GM12878 (cell line): ENCODE data around the gene TSLP. TPM values are rescaled to one million over a fixed set of nuclear protein-coding genes. Genes with fewer than 3 reads are reported as not detected.

ENCODE experiments used
- ATAC-seq: fragments of 200-7000 bp; cut with Tn5 transposase; 3 replicates; pipeline ENCODE4 v1.9.1; 2020; ENCODE audit warnings: mild to moderate bottlenecking, moderate library complexity
- BruUV-seq: library from RNA; stranded (reverse); fragments of 400-500 nt; replicated peaks from 2 replicates; lab custom pipeline; 2021; lab: Mats Ljungman, UMichigan
- CTCF ChIA-PET: fragments of 300-600 bp; sonication (Branson Sonifier 250); formaldehyde crosslinking; extraction: SDS; loops from one replicate; lab custom pipeline; 2021; ENCODE audit warnings: inconsistent platforms; lab: Yijun Ruan, JAX
- POLR2A ChIA-PET: fragments of 350-600 bp; formaldehyde crosslinking; extraction: SDS; loops from one replicate; lab custom pipeline; 2021; ENCODE audit warnings: inconsistent platforms; lab: Charles Lee
- RAD21 ChIA-PET: fragments of 300-600 bp; sonication (Branson Sonifier 250); formaldehyde crosslinking; loops from one replicate; lab custom pipeline; 2023; ENCODE audit warnings: antibody characterized with exemption; ENCODE audit not compliant: unreplicated experiment; lab: Charles Lee
- SMC1A ChIA-PET: fragments of 300-600 bp; sonication (Branson Sonifier 250); formaldehyde crosslinking; loops from one replicate; lab custom pipeline; 2023; ENCODE audit not compliant: unreplicated experiment, uncharacterized antibody; lab: Charles Lee
- DNase-seq: peaks from one replicate; pipeline ENCODE4 v3.0.0-alpha.2; 2011; ENCODE audit warnings: low read depth, low spot score
- FAIRE-seq: peaks from 3 replicates; lab custom pipeline; 2011; peaks lifted over from hg19 to GRCh38; lab: Jason Lieb, UNC
- H2AFZ ChIP-seq: 2 replicates; pipeline ENCODE4 v1.6.0; 2011; ENCODE audit warnings: low read depth, low read length, control low read depth; ENCODE audit not compliant: control insufficient read depth
- H3K27ac ChIP-seq: 2 replicates; pipeline ENCODE4 v1.5.1; 2011; ENCODE audit warnings: control low read depth; ENCODE audit not compliant: control insufficient read depth, insufficient read depth
- H3K27me3 ChIP-seq, 2 experiments: replicated peaks in 1 of 2; 2 replicates each; pipeline versions ENCODE4 v1.6.0 to v1.6.1; 2011; ENCODE audit warnings: low read length in 1 of 2; ENCODE audit not compliant: control insufficient read depth in 2 of 2, insufficient read depth in 2 of 2
- H3K36me3 ChIP-seq, 2 experiments: 2 replicates each; pipeline ENCODE4 v1.5.1; 2011; ENCODE audit warnings: low read length in 1 of 2; ENCODE audit not compliant: control insufficient read depth in 2 of 2, insufficient read depth in 2 of 2
- H3K4me1 ChIP-seq: 2 replicates; pipeline ENCODE4 v1.6.1; 2011; ENCODE audit warnings: mild to moderate bottlenecking, low read length, moderate library complexity, mixed read lengths; ENCODE audit not compliant: control insufficient read depth, insufficient read depth
- H3K4me2 ChIP-seq: 2 replicates; pipeline ENCODE4 v1.6.0; 2011; ENCODE audit warnings: control low read depth; ENCODE audit not compliant: control insufficient read depth, insufficient read depth
- H3K4me3 ChIP-seq: fragments of 200-600 bp; sonication (generic); 2 replicates; pipeline ENCODE4 v1.5.1; 2016
- H3K79me2 ChIP-seq: 2 replicates; pipeline ENCODE4 v1.6.0; 2011; ENCODE audit warnings: low read length; ENCODE audit not compliant: control insufficient read depth, insufficient read depth
- H3K9ac ChIP-seq: 2 replicates; pipeline ENCODE4 v1.8.0; 2011; ENCODE audit warnings: low read length, control low read depth, mixed read lengths; ENCODE audit not compliant: control insufficient read depth, insufficient read depth
- H3K9me3 ChIP-seq: replicated peaks from 3 replicates; pipeline ENCODE4 v1.5.1; 2011; ENCODE audit warnings: mild to moderate bottlenecking, low read length; ENCODE audit not compliant: control insufficient read depth, insufficient read depth
- H4K20me1 ChIP-seq: 2 replicates; pipeline ENCODE4 v1.6.0; 2011; ENCODE audit not compliant: control insufficient read depth, insufficient read depth
- BRCA1 ChIP-seq: IDR thresholded peaks from 2 replicates; pipeline ENCODE4 v1.6.1; 2011; ENCODE audit warnings: low read depth, low read length, improper control_type of control experiment
- CBX3 ChIP-seq: fragments of 200-600 bp; sonication (generic); IDR thresholded peaks from 2 replicates; pipeline ENCODE4 v1.6.1; 2016; ENCODE audit warnings: low read depth, borderline replicate concordance
- CEBPB ChIP-seq, 2 experiments: fragments of 150-350 bp in 1 of 2; IDR thresholded peaks; 2 replicates each; pipeline ENCODE4 v1.6.1; 2012 to 2014; ENCODE audit warnings: low read depth in 2 of 2, low read length in 2 of 2, borderline replicate concordance in 1 of 2, inconsistent platforms in 1 of 2
- CREB1 ChIP-seq: IDR thresholded peaks from 2 replicates; pipeline ENCODE4 v1.6.1; 2012; ENCODE audit warnings: low read depth, mild to moderate bottlenecking, inconsistent platforms
- FOXM1 ChIP-seq: IDR thresholded peaks from 2 replicates; pipeline ENCODE4 v1.6.1; 2012; ENCODE audit warnings: low read depth, mild to moderate bottlenecking, inconsistent platforms, low read length, moderate library complexity
- HDAC6 ChIP-seq: fragments of 200-600 bp; sonication (generic); IDR thresholded peaks from one replicate; pipeline ENCODE4 v1.8.0; 2017; ENCODE audit warnings: antibody characterized with exemption; ENCODE audit not compliant: unreplicated experiment
- MEF2A ChIP-seq: IDR thresholded peaks from 2 replicates; pipeline ENCODE4 v1.6.1; 2011; ENCODE audit warnings: low read depth, mild to moderate bottlenecking, low read length, moderate library complexity; ENCODE audit not compliant: insufficient read depth
- MYC ChIP-seq: IDR thresholded peaks from 2 replicates; pipeline ENCODE4 v1.6.1; 2011; ENCODE audit warnings: mild to moderate bottlenecking, low read length, moderate library complexity, inconsistent platforms; ENCODE audit not compliant: insufficient read depth, insufficient replicate concordance, insufficient read length, severe bottlenecking
- NRF1 ChIP-seq: conservative IDR thresholded peaks from 2 replicates; pipeline ENCODE4 v1.6.1; 2011; ENCODE audit warnings: mild to moderate bottlenecking, low read depth, low read length, improper control_type of control experiment
- PAX8 ChIP-seq: fragments of 450-650 bp; IDR thresholded peaks from 2 replicates; pipeline ENCODE4 v1.6.1; 2017; ENCODE audit warnings: mild to moderate bottlenecking, moderate library complexity
- RAD51 ChIP-seq: fragments of 450-650 bp; IDR thresholded peaks from 2 replicates; pipeline ENCODE4 v1.6.1; 2016; ENCODE audit warnings: moderate library complexity, mild to moderate bottlenecking, inconsistent platforms
- RFX5 ChIP-seq: IDR thresholded peaks from 2 replicates; pipeline ENCODE4 v1.6.1; 2011; ENCODE audit warnings: low read depth, low read length, improper control_type of control experiment
- SMAD5 ChIP-seq: IDR thresholded peaks from 2 replicates; pipeline ENCODE4 v1.6.1; 2016; ENCODE audit warnings: antibody characterized with exemption, low read depth
- SREBF2 ChIP-seq: IDR thresholded peaks from 2 replicates; pipeline ENCODE4 v1.6.1; 2012; ENCODE audit warnings: mild to moderate bottlenecking, low read length
- SUZ12 ChIP-seq: fragments of 200-600 bp; sonication (generic); IDR thresholded peaks from one replicate; pipeline ENCODE4 v1.6.1; 2018; ENCODE audit warnings: antibody characterized with exemption, mild to moderate bottlenecking; ENCODE audit not compliant: unreplicated experiment
- ZNF622 ChIP-seq: fragments of 450-650 bp; IDR thresholded peaks from 2 replicates; pipeline ENCODE4 v1.6.1; 2017; ENCODE audit warnings: mild to moderate bottlenecking, inconsistent platforms
- WGBS: methylation state at CpG from one replicate; pipeline ENCODE4 v1.1.6; 2016; ENCODE audit warnings: low lambda C conversion rate; ENCODE audit not compliant: insufficient replicate concordance, insufficient coverage; ENCODE audit errors: missing lambda C conversion rate; 5-methylcytosine and 5-hydroxymethylcytosine counted together
- in situ Hi-C: fragments of 300-500 bp; cut with MboI; formaldehyde crosslinking; loops from 9 replicates; pipeline ENCODE4 v1.14.3; 2018; ENCODE audit warnings: mixed read lengths
- intact Hi-C: fragments of 100-400 bp; cut with micrococcal nuclease; formaldehyde crosslinking; loops from one replicate; pipeline ENCODE4 v1.14.2; 2022; ENCODE audit not compliant: unreplicated experiment
- polyA plus RNA-seq, 11 experiments: library from polyadenylated mRNA; depleted of rRNA in 4 of 11; unstranded in 6 of 11; stranded (reverse) in 5 of 11; fragments of >200 nt; fragmentation: Nextera tagmentation in 4 of 11; fragmentation: Illumina TruSeq in 1 of 11; extraction: Ambion mirVana in 4 of 11; extraction: Trizol in 1 of 11; gene quantifications; 1 replicate in 1 of 11; 2 replicates in 10 of 11; pipeline versions ENCODE4 v1.2.1 to v1.2.3, GENCODE V29; 2011 to 2016; ENCODE audit warnings: inconsistent platforms in 2 of 11, missing spikeins in 2 of 11, low read depth in 1 of 11
- total RNA-seq, 4 experiments: library from RNA; depleted of rRNA in 3 of 4; stranded (reverse); fragments of >200 nt in 3 of 4; fragmentation: Illumina TruSeq in 1 of 4; extraction: Trizol in 1 of 4; gene quantifications; 2 replicates each; pipeline versions ENCODE4 v1.2.1 to v1.2.3, GENCODE V29; 2013 to 2021
- TF ChIP-seq, protein P1 (sequence below): fragments of 450-650 bp; IDR thresholded peaks from 2 replicates; pipeline ENCODE4 v1.6.1; 2017; ENCODE audit warnings: borderline replicate concordance
- TF ChIP-seq, protein P2 (sequence below): fragments of 450-650 bp; IDR thresholded peaks from 2 replicates; pipeline ENCODE4 v1.6.1; 2017; ENCODE audit warnings: low read depth, mild to moderate bottlenecking, moderate library complexity
- TF ChIP-seq, protein P3 (sequence below): fragments of 450-650 bp; IDR thresholded peaks from 2 replicates; pipeline ENCODE4 v1.6.1; 2016; ENCODE audit warnings: mild to moderate bottlenecking

The TSLP gene
- total and polyA plus RNA-seq, 10 of the 15 experiments (the other 5 are each of a cell fraction or from before 2014, with no cell fraction given), result 0.05 to 0.32 TPM; not detected in 8

DNA sequence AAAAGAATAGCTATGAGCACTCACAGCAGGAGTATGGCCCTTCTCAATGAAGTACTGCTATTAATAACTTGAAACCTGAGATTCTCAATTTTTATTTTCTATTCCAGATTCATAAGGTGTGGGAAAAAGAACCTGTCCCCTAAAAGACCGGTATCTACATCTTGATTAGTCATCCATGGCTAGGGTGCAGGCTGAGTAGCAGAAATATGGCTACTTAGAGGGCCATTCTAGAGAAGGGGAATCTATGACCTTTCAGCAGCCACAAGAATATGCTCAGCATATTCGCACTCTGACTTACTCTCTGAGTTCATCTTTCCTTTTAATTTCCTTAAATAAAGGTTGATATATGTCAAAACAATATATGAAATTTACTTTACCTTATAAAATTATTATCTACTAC lies 48.3 kb downstream of the TSLP start (continued):
- TF ChIP-seq, protein P1, sequence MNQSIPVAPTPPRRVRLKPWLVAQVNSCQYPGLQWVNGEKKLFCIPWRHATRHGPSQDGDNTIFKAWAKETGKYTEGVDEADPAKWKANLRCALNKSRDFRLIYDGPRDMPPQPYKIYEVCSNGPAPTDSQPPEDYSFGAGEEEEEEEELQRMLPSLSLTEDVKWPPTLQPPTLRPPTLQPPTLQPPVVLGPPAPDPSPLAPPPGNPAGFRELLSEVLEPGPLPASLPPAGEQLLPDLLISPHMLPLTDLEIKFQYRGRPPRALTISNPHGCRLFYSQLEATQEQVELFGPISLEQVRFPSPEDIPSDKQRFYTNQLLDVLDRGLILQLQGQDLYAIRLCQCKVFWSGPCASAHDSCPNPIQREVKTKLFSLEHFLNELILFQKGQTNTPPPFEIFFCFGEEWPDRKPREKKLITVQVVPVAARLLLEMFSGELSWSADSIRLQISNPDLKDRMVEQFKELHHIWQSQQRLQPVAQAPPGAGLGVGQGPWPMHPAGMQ, result no peak
- no peak for TF ChIP-seq PAX8
- TF ChIP-seq CEBPB (IDR thresholded peaks at IDR 0.05; ENCODE audit: borderline replicate concordance in 1 of 2, low read depth in 2 of 2, low read length in 2 of 2), result no peak
- TF ChIP-seq MEF2A, result no peak
- no peak for TF ChIP-seq SREBF2
- TF ChIP-seq, protein P2, sequence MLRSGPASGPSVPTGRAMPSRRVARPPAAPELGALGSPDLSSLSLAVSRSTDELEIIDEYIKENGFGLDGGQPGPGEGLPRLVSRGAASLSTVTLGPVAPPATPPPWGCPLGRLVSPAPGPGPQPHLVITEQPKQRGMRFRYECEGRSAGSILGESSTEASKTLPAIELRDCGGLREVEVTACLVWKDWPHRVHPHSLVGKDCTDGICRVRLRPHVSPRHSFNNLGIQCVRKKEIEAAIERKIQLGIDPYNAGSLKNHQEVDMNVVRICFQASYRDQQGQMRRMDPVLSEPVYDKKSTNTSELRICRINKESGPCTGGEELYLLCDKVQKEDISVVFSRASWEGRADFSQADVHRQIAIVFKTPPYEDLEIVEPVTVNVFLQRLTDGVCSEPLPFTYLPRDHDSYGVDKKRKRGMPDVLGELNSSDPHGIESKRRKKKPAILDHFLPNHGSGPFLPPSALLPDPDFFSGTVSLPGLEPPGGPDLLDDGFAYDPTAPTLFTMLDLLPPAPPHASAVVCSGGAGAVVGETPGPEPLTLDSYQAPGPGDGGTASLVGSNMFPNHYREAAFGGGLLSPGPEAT, result no peak

DNA sequence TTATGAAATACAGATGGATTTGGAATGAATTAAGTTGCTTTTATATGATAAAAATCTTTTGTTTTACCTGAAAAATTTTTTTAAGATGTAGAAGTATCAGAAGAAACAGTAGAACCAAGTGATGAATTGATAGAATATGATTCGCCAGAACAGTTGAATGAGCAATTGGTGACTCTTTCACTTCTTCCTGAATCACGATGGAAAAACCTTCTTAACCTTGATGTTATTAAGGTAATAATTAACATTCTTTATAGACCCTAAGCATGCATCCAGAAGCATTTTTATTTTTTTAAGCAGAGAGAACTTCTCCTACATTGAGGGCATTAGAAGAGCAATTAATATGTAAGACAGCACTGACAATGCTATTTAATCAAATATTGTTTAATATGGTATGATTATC lies 49.4 kb downstream of the TSLP start:
- Histone ChIP-seq H4K20me1 (no peaks in the 10 kb centered on the region), H3K4me1 (no peaks in the 10 kb centered on the region), H2AFZ (no peak overlapping the region), H3K36me3 (peaks cover 1 to 16% of the 10 kb centered on the region in 2 experiments; a peak in 3 of 4 replicates), H3K27me3 (no peaks in the 10 kb centered on the region), H3K9ac (no peak overlapping the region), H3K9me3 (no peaks in the 10 kb centered on the region), H3K27ac (no peak overlapping the region), H3K4me2 (no peak overlapping the region), H3K4me3 (no peak overlapping the region), H3K79me2 (no peaks in the 10 kb centered on the region)
- TF ChIP-seq SUZ12 (no peak), RFX5 (no peak), BRCA1 (no peak), CREB1 (no peak), MYC (no peak), RAD51 (no peak), FOXM1 (no peak), SMAD5 (no peak), ZNF622 (no peak), CBX3 (no peak), NRF1 (no peak), HDAC6 (no peak)
- TF ChIP-seq, protein P3, sequence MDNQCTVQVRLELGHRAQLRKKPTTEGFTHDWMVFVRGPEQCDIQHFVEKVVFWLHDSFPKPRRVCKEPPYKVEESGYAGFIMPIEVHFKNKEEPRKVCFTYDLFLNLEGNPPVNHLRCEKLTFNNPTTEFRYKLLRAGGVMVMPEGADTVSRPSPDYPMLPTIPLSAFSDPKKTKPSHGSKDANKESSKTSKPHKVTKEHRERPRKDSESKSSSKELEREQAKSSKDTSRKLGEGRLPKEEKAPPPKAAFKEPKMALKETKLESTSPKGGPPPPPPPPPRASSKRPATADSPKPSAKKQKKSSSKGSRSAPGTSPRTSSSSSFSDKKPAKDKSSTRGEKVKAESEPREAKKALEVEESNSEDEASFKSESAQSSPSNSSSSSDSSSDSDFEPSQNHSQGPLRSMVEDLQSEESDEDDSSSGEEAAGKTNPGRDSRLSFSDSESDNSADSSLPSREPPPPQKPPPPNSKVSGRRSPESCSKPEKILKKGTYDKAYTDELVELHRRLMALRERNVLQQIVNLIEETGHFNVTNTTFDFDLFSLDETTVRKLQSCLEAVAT, result no peak
- BruUV-seq, result no TSS peak
- WGBS, result 98% methylated on average over 2 of the region's 2 CpGs
- DNase-seq, result no peak
- in situ Hi-C loops, result no loop called here
- ChIA-PET RAD21 (no interaction called here), CTCF (interaction anchor here (1.1 kb wide), 1 partner anchor 37 kb away, joined by 3 read pairs; no protein-coding TSS in a partner anchor), SMC1A (no interaction called here), POLR2A (no interaction called here)
- FAIRE-seq, result no peak
- no peak for ATAC-seq
- intact Hi-C loops, result no loop called here
